Mammary epithelial cell (primary cell): ENCODE measurements around the gene CP.
"Not testable (repeated sequence)": the region's sequence is repeated elsewhere in the genome, so short reads cannot be mapped to it uniquely, and the experiment has no call there.

Experiments used
- CTCF ChIP-seq, 2 donors: IDR thresholded peaks in 1 of 2; conservative IDR thresholded peaks in 1 of 2; 2 replicates each; pipeline ENCODE4 v1.5.1; 2011 to 2012; ENCODE audit warnings: inconsistent platforms in 2 of 2, low read length in 2 of 2, mild to moderate bottlenecking in 2 of 2, control low read depth in 1 of 2, low read depth in 1 of 2; ENCODE audit not compliant: insufficient read depth in 1 of 2; ENCODE audit errors: extremely low read depth in 1 of 2
- EZH2 ChIP-seq: IDR thresholded peaks from 2 replicates; pipeline ENCODE4 v1.6.1; 2012; ENCODE audit warnings: low read length, inconsistent platforms, borderline replicate concordance

GRCh38 chr3:149238268-149238667 lies 16.6 kb upstream of the CP start:
- TF ChIP-seq EZH2; CTCF (conservative IDR thresholded peaks at IDR 0.05 in 1 of 2, IDR thresholded peaks at IDR 0.05 in 1 of 2; ENCODE audit: extremely low read depth in 1 of 2, insufficient read depth in 1 of 2, low read depth in 1 of 2, low read length in 2 of 2): not testable (repeated sequence)
